Spinal cord (tissue), 10 donors: ENCODE measurements around the gene CANT1. TPM values are rescaled to one million over a fixed set of nuclear protein-coding genes. Genes with fewer than 3 reads are reported as not detected.

Source experiments
- DNase-seq, 6 donors: peaks; one replicate each; pipeline versions ENCODE4 v3.0.0 to v3.0.0-alpha.2; 2013 to 2015; ENCODE audit warnings: low spot score in 6 of 6, low read depth in 4 of 6
- H3K27ac ChIP-seq: one replicate; pipeline ENCODE4 v1.5.1; 2013; ENCODE audit warnings: low read depth, low read length, control low read depth
- H3K27me3 ChIP-seq: one replicate; pipeline ENCODE4 v1.6.1; 2013; ENCODE audit warnings: low read length; ENCODE audit not compliant: control insufficient read depth, insufficient read depth
- H3K36me3 ChIP-seq: one replicate; pipeline ENCODE4 v1.6.1; 2013; ENCODE audit warnings: low read length; ENCODE audit not compliant: control insufficient read depth, insufficient read depth
- H3K4me1 ChIP-seq: one replicate; pipeline ENCODE4 v1.6.1; 2013; ENCODE audit warnings: low read length; ENCODE audit not compliant: control insufficient read depth, insufficient read depth
- H3K4me3 ChIP-seq: one replicate; pipeline ENCODE4 v1.5.1; 2013; ENCODE audit warnings: low read depth, low read length, control low read depth
- H3K9me3 ChIP-seq: one replicate; pipeline ENCODE4 v1.6.1; 2013; ENCODE audit warnings: low read length; ENCODE audit not compliant: control insufficient read depth, insufficient read depth
- WGBS: methylation state at CpG from one replicate; pipeline ENCODE4 v1.1.5; 2013; ENCODE audit warnings: missing lambda C conversion rate; ENCODE audit not compliant: insufficient coverage; 5-methylcytosine and 5-hydroxymethylcytosine counted together
- polyA plus RNA-seq, 2 donors: library from polyadenylated mRNA; unstranded; fragments of 120-200 nt; gene quantifications; one replicate each; pipeline ENCODE4 v1.2.1, GENCODE V29; 2013; ENCODE audit not compliant: insufficient read length in 2 of 2
- total RNA-seq, 2 donors: library from RNA; depleted of rRNA in 1 of 2; stranded (reverse); fragments of 120-200 nt in 1 of 2; fragments of >200 nt in 1 of 2; gene quantifications; one replicate each; pipeline versions ENCODE4 v1.2.3 to v1.2.4, GENCODE V29; 2013 to 2014
- donor health status: healthy.

Gene CANT1
- total and polyA plus RNA-seq, 4 donors = 23.6 to 38.8 (median 30.9) TPM

DNA sequence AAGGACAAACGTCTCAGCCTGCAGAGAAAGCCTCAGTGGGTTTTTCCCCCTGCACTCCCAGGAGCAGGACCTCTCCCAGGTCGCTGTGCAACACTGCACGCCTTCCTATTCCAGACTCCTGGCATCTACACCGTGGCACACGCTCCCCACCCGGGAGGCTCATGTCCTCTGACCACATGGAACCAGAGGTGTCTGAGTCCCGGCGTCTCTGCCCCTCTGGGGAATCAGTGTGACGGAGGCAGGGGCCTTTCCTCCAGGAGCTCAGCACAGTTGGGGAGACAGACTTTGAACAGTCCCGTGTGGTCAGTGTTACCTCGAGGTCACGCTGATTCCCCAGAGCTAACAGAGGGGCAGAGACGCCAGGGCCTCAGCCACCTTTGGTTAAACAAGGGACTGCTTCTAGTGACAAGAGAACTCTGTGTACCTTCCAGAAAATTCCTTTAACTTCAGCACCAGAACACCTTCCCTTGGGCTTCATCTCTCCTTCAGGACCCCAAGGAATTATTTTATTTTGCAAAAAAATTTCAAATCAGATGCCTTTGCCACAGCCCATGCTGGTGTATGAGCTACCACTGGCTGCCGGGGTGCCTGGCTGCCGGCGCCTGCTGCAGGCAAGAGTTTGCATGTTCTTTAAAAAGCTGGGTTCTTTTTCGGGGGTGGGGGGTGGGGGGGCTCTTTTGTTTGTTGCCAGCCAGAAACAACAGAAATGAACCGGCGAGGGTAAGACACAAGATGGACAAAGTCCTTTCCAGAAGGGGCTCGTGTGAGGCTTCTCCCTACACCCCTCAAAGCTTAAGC, 6.6 kb downstream of the CANT1 start:
- DNase-seq = no peak
- H3K4me3 ChIP-seq = no peak overlapping the region
- H3K27me3 ChIP-seq = no peaks in the 10 kb centered on the region
- H3K4me1 ChIP-seq = peaks cover 23% of the 10 kb centered on the region
- no peaks in the 10 kb centered on the region for H3K9me3 ChIP-seq
- H3K27ac ChIP-seq = no peak overlapping the region
- 82% methylated on average over 16 of the region's 20 CpGs for WGBS
- H3K36me3 ChIP-seq = peaks cover 61% of the 10 kb centered on the region

GRCh38 chr17:79002291-79002690, 7.3 kb downstream of the CANT1 start:
- WGBS = 91% methylated on average over 10 of the region's 14 CpGs
- no peaks in the 10 kb centered on the region for H3K9me3 ChIP-seq
- H3K4me1 ChIP-seq = peaks cover 16% of the 10 kb centered on the region
- H3K27ac ChIP-seq = no peak overlapping the region
- no peak for DNase-seq
- no peaks in the 10 kb centered on the region for H3K27me3 ChIP-seq
- peaks cover 63% of the 10 kb centered on the region for H3K36me3 ChIP-seq
- H3K4me3 ChIP-seq = no peak overlapping the region

- DNase-seq = no peak
- Histone ChIP-seq H3K36me3 (peaks cover 68% of the 10 kb centered on the region), H3K9me3 (no peaks in the 10 kb centered on the region), H3K27ac (no peak overlapping the region), H3K4me3 (no peak overlapping the region), H3K4me1 (peaks cover 19% of the 10 kb centered on the region), H3K27me3 (no peaks in the 10 kb centered on the region)
- 85% methylated on average over 19 of the region's 19 CpGs for WGBS
Observed at GRCh38 chr17:79001190-79002020, 8.2 kb downstream of the CANT1 start.

GRCh38 chr17:79000396-79001189, 9.0 kb downstream of the CANT1 start:
- Histone ChIP-seq H3K36me3 (peaks cover 74% of the 10 kb centered on the region), H3K27ac (no peak overlapping the region), H3K4me1 (peaks cover 27% of the 10 kb centered on the region), H3K27me3 (no peaks in the 10 kb centered on the region), H3K9me3 (no peaks in the 10 kb centered on the region), H3K4me3 (no peak overlapping the region)
- 93% methylated on average over 23 of the region's 25 CpGs for WGBS
- no peak for DNase-seq

DNA sequence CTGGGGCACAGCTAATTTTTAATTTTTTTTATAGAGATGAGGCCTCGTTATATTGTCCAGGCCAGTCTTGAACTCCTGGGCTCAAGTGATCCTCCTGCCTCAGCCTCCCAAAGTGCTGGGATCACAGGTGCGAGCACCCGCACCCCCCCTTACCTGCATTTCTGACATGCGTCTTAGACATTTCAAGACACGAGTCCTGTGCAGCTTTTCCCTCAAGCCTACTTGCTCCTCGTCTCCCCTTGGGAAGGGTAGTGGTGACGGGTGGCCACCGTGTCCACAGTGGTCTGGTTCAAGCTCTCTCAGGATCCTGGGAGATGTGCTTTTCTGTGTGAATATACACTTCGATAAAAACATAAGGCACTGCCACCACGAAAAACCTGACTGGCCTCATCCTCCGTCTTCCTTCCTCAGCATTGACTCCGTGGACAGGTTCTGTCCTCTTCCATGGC, 9.6 kb downstream of the CANT1 start:
- H3K36me3 ChIP-seq = peaks cover 75% of the 10 kb centered on the region
- peaks cover 25% of the 10 kb centered on the region for H3K4me1 ChIP-seq
- DNase-seq = no peak
- no peaks in the 10 kb centered on the region for H3K27me3 ChIP-seq
- no peak overlapping the region for H3K4me3 ChIP-seq
- 97% methylated on average over 6 of the region's 12 CpGs for WGBS
- H3K9me3 ChIP-seq = no peaks in the 10 kb centered on the region
- H3K27ac ChIP-seq = no peak overlapping the region

GRCh38 chr17:78999056-78999768, 10.4 kb downstream of the CANT1 start:
- Histone ChIP-seq H3K27ac (no peak overlapping the region), H3K4me1 (peaks cover 25% of the 10 kb centered on the region), H3K27me3 (no peaks in the 10 kb centered on the region), H3K4me3 (no peak overlapping the region), H3K36me3 (peaks cover 82% of the 10 kb centered on the region), H3K9me3 (no peaks in the 10 kb centered on the region)
- DNase-seq = no peak
- WGBS = 68% methylated on average over 6 of the region's 17 CpGs

- Histone ChIP-seq H3K4me1 (peaks cover 25% of the 10 kb centered on the region), H3K27ac (no peak overlapping the region), H3K36me3 (peaks cover 84% of the 10 kb centered on the region), H3K4me3 (no peak overlapping the region), H3K9me3 (no peaks in the 10 kb centered on the region), H3K27me3 (no peaks in the 10 kb centered on the region)
- peak in 1 of 6 donors; percentile 45 for DNase-seq
- 57% methylated on average over 28 of the region's 28 CpGs for WGBS
Observed at GRCh38 chr17:78998311-78999055, 11.1 kb downstream of the CANT1 start.

DNA sequence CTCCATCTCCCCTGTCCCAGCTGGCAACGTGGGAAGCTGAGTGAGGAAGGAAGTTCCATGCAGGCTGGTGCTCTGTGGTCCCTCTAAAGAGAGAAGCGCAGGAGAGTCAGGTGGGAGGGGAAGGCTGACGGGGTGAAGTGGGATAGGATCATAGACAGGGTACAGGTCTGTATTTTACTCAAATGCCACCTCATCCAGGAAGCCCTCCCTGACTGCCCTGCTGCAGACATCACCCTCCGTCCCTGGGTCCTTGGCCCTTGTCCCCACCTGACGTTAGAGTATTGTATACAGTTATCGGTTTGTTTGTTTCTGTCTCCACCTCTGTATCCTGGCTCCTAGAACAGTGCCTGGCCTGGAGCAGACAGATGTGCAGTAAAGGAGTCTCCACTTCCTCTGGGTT, 11.7 kb downstream of the CANT1 start:
- H3K27me3 ChIP-seq = no peaks in the 10 kb centered on the region
- H3K36me3 ChIP-seq = peaks cover 86% of the 10 kb centered on the region
- no peak for DNase-seq
- H3K9me3 ChIP-seq = no peaks in the 10 kb centered on the region
- H3K27ac ChIP-seq = no peak overlapping the region
- WGBS = 60% methylated on average over 2 of the region's 6 CpGs
- H3K4me3 ChIP-seq = no peak overlapping the region
- peaks cover 25% of the 10 kb centered on the region for H3K4me1 ChIP-seq
